ENCODE data around the gene TYMS.

TYMS gene

DNA sequence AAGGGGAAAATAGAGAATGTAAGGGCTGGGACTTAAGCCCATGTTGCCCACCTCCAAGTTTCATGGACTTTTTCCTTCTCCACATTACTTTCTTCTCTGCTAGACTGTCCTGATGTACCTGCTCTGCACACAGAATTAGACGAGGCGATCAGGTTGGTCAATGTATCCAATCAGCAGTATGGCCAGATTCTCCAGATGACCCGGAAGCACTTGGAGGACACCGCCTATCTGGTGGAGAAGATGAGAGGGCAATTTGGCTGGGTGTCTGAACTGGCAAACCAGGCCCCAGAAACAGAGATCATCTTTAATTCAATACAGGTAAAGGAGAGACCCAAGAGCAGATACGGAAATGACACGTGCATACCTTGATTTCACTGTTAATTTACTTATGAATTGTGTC lies 16.2 kb upstream of the TYMS start:
- in situ Hi-C loops (cut with MboI; ENCODE audit: low sequenced_read_pairs), result no loop called here

DNA sequence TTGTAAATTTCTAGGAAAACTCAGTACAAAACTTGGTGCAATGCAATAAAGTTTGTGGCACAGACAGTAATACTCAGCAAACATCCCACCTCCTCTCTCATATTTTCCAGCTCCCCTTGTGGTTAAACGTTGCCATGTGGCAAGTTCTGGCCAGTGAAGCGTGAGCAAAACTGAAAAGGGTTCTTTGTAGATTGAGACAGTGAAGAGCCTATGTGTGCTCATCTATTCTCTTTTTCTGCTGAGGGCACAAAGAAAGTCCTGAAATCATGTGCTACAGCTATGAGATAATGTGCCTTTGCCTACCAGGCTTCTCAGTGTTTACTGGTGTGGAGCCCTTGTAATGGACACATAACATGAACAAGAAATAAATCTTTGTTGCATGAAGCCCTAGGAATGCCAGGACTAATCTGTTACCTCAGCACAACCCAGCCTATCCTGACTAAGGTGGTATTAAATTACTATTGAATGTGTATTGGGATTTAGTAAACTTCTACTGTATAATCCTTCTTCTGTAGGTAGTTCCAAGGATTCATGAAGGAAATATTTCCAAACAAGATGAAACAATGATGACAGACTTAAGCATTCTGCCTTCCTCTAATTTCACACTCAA lies 13.0 kb upstream of the TYMS start:
- in situ Hi-C loops (cut with MboI; ENCODE audit: low sequenced_read_pairs), result no loop called here

DNA sequence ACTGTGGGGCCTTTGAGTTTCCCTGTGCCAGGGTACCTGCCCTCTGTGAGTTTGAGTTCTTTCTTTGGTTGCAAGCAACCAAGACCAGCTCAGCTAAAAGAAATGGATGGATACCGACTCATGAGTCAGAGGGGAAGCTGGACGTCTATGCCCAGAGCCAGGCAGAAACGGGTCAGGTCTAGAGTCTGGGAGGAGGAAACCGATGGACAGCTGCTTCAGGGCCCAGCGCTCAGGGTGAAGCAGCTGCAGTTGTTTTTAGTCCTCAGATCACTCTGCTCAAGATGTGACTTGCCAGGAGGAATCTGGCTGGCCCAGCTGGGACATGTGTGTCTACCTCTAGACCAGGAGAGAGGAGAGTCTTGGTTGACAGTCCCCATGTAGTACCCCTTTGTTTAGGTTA lies 10.1 kb upstream of the TYMS start:
- in situ Hi-C loops (cut with MboI; ENCODE audit: low sequenced_read_pairs), result no loop called here

DNA sequence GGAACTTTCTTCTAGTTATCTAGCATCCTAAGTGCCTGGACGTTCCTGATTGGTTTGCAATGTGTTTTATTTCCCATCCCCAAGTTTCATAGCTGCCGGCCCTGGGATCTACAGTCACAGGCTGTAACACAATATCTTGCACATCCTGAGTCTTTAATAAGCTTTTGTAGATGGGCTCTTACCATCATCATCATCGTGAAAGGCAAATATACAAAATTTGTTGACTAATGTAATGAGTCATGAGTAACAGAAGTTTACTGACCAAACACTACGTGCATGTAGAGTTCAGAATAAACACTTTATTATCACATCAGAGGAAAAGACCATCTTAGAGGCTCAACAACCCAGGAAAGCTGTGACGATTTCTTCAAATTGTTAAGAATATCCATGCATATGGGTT lies 8.1 kb upstream of the TYMS start:
- in situ Hi-C loops (cut with MboI; ENCODE audit: low sequenced_read_pairs), result no loop called here

DNA sequence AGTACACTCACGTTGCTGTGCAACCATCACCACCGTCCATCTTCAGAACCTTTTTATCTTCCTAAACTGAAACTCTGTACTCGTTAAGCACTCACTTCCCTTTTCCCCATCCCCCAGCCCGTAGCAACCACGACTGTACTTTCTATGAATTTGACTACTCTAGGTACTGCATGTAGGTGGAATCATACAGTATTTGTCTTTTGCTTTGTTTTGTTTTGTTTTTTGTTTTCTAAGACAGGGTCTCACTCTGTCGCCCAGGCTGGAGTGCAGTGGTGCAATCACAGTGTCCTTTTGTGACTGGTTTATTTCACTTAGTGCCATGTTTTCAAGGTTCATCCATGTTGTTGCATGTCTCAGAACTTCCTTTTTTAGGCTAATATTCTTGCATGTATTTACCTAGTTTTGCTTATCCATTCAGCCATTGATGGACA lies 7.0 kb upstream of the TYMS start:
- in situ Hi-C loops (cut with MboI; ENCODE audit: low sequenced_read_pairs), result no loop called here

DNA sequence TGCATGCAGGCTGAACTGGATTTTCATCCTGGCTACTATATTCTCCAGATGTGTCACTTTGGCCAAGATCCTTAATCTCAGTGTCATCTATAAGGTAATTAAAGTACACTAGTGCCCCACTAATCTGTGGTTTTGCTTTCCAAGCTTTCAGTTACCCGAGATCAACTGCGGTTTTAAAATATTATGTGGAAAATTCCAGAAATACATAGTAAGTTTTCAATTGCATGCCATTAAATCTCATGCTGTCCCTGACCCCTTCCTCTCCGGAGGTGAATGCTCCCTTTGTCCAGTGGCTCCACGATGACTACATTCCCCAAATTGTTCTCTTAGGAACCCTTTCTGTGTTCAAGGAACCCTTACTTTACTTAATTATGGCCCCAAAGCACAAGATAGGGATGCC lies 5.3 kb upstream of the TYMS start:
- in situ Hi-C loops (cut with MboI; ENCODE audit: low sequenced_read_pairs), result no loop called here

DNA sequence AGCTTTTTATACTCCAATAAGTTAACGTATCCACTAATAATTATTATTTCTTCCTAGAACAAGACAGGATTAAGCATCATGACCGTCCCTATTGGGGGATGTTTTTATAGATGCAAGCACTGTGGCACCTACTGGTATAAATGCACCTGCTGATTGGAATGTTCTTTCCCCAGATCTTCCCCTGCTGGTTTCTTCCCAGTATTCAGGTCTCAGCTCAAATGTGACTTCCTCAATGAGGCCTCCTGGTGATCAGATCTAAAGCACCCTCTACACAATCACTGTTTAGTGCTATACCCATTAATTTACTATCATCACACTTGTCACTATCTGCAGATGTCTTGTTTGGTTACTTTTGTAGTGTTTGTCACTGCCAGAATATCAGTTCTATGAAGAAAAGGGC lies 3.9 kb upstream of the TYMS start:
- in situ Hi-C loops (cut with MboI; ENCODE audit: low sequenced_read_pairs), result no loop called here

DNA sequence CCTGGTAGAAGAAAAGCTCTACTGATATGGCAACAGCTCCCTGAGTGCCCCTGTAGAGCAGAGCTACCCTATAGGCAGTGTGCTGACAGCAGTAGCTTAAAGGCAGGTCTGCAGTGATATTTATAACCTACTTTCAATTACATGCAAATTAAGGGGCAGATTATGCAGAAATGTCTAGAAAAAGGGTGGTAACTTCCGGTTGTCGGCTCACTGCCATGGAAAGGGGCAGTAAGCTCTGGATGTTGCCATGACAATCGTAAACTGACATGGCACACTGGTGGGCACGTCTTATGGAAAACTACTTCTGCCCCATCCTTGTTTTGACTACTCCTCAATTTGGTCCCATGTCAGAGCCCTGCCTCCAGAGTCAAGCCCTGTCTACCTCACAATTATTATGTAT lies 2.9 kb upstream of the TYMS start:
- in situ Hi-C loops (cut with MboI; ENCODE audit: low sequenced_read_pairs), result no loop called here

DNA sequence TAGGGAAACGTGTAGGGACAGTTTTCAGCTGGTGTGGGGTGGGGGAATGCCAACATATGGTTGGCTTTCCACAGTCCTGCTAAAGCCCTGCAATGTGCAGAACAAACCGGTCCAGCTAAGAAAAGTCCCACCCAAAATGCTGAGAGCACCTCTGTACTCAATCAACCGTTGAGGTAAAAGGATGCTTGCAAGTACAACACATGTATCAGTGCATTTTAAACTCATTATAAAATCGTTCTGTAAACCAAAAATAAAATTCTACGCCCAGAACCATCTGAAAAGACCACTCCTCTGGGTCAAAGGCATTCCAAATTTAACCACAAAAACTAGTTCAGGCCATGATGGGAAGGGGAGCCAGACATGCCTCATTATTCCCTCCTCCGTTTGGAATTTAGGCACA lies 2.0 kb upstream of the TYMS start:
- in situ Hi-C loops (cut with MboI; ENCODE audit: low sequenced_read_pairs), result no loop called here

DNA sequence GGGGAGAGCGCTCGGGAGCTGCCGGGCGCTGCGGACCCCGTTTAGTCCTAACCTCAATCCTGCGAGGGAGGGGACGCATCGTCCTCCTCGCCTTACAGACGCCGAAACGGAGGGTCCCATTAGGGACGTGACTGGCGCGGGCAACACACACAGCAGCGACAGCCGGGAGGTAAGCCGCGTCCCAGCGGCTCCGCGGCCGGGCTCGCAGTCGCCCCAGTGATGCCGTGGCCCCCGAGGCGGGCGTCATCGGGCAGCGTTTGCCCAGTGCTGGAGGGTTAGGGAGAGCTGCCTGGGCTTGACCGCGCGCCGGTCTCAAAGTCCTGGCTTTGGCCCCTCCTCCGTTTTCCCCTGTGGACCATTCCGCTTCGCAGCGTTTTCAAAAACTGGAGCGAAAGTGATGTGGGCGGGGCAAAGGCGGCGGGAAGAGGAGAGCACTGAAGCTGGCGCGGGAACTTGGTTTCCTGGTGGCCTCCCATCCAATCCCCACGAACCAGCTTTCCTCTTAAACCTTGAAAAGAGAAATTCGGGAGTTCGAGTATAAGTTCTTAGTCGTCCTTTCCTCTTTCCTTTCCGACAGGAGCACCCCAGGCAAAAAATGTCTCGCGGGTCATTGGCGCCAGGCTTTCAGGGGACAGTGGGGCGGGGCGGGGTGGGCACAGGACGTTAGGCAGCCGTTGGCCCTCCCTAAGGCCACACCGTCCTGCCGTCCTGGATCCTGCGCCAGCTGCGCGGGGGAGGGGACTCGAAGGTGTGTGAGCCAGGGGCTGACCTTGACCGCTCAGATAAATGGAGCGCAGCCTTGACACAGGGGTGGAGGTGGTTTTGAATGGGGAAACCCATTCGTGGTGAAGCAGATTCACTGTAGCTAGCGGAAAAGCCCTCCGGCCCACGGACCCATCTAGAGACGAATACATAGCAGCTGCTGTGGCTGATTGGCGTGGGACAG lies 821 bp downstream of the TYMS start:
- in situ Hi-C loops (cut with MboI; ENCODE audit: low sequenced_read_pairs), result no loop called here

DNA sequence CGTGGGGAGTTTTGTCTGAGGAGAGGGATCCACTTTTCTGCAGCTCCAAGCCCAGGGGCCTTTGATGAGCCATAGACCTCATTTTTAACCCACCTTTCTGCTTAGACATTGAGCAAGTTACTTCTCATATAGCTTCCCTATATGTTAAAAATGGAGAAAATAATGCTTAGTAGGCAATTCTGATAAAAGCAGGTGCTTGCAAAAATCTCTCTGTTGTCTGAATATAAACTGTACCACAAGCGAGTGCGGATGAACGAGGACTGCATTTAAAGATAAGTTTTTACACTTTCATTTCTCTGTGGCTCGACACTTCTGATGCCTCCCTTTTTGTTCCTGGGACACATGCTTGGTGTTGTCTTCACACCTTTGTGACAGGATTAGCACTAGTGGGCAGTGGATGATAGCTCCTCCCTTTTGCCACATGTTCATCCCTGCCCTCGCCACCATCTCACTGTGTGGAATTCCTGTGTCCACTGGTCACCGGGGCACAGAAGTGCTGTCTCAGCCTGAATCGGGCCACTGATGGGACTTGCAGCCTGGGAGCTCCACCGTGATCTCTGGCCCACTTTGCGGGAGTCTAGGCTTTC lies 1.6 kb downstream of the TYMS start:
- in situ Hi-C loops (cut with MboI; ENCODE audit: low sequenced_read_pairs), result no loop called here

DNA sequence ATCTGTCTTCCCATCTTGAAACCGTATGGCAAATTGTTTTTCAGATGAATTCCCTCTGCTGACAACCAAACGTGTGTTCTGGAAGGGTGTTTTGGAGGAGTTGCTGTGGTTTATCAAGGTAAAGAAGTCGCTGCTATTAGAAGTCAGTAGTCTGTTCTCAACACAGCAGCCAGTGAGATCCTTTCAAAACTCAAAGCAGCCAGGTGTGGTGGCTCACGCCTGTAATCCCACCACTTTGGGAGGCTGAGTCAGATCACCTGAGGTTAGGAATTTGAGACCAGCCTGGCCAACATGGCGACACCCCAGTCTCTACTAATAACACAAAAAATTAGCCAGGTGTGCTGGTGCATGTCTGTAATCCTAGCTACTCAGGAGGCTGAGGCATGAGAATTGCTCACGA lies 2.1 kb downstream of the TYMS start:
- in situ Hi-C loops (cut with MboI; ENCODE audit: low sequenced_read_pairs), result no loop called here

DNA sequence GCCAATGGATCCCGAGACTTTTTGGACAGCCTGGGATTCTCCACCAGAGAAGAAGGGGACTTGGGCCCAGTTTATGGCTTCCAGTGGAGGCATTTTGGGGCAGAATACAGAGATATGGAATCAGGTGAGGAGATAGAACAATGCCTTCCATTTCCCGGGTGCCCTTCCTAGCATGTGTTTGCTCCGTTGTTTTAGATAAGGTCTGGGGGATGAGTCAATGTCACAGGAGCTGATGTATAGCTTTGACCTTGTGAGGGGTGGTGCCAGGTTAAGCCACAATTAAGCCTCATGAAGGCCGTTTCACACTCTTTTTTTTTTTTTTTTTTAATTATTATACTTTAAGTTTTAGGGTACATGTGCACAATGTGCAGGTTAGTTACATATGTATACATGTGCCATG lies 4.7 kb downstream of the TYMS start:
- in situ Hi-C loops (cut with MboI; ENCODE audit: low sequenced_read_pairs), result no loop called here

DNA sequence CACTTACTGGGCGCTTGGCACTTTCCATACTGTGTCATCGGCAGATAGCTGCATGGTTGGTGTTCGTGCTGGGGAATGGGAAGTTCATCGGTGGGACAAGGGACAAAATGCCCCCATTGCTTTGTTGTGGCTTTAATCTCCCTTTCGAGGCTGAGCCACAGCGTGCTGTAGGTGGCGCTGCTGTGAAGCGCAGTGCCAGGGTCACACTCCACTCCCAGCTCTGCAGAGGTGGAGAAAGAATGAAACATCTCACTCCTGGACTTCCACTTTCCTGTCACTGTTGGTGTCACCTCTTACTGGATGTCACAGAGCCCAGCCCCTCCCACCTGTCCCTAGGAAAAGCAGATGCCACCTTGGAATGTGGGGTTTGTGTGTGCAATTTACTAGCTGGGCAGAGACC lies 8.7 kb downstream of the TYMS start:
- in situ Hi-C loops (cut with MboI; ENCODE audit: low sequenced_read_pairs), result no loop called here

DNA sequence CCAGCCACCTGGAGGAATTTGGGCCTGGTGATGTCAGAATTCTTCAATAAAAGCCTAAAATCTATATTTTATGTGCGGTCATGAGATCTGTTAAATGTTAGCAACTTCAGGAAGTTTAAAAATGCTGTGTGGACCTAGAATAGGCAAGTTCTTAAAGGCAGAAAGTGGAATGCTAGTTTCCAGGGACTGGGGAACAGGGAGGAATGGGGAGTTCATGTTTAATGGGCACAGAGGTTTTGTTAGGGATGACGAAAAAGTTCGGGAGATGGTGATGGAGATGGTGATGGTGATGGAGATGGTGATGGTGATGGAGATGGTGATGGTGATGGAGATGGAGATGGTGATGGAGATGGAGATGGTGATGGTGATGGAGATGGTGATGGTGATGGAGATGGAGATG lies 9.2 kb downstream of the TYMS start:
- in situ Hi-C loops (cut with MboI; ENCODE audit: low sequenced_read_pairs), result no loop called here

DNA sequence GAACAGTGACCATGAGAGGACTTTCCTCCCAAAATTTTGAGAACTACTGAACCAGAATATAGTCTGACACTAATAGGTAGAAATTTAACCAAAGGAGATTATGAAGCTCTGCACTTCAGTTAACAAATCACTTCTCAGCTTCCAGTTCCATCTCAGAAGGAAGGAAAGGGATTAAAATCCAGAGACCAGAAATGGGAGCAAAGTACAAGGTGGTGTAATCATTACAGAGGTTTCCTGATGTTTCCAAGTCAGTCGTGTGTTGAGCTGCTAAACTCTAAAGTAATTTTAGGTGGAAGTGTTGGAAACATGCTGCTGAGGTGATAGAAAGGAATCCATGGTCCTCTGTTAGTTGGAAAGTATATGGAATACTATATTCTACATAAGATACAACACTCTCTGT lies 10.8 kb downstream of the TYMS start:
- in situ Hi-C loops (cut with MboI; ENCODE audit: low sequenced_read_pairs), result no loop called here

DNA sequence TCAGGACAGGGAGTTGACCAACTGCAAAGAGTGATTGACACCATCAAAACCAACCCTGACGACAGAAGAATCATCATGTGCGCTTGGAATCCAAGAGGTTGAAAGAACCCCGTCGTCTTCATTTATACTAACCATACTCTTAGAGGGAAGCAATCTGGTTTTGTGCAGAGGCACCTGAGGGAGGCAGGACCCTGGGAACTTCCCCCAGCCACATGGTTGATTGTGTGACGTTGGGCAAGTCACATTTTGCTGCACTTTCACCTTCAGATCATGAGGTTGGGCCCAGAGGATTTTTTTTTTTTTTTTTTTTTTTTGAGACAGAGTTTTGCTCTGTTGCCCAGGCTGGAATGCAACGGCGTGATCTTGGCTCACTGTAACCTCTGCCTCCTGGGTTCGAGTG lies 11.6 kb downstream of the TYMS start:
- in situ Hi-C loops (cut with MboI; ENCODE audit: low sequenced_read_pairs), result no loop called here

DNA sequence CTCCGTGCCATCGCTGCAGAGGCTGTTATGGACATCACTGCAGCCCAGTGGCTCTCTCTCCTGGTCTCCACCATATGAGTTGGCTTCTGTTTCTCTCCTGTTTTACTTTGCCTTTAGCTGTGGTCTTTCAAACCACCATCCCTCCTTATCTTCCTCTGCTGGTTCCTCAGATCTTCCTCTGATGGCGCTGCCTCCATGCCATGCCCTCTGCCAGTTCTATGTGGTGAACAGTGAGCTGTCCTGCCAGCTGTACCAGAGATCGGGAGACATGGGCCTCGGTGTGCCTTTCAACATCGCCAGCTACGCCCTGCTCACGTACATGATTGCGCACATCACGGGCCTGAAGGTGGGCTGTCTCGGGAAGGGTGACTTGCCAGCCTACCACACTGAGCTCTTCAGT lies 13.1 kb downstream of the TYMS start:
- in situ Hi-C loops (cut with MboI; ENCODE audit: low sequenced_read_pairs), result no loop called here

DNA sequence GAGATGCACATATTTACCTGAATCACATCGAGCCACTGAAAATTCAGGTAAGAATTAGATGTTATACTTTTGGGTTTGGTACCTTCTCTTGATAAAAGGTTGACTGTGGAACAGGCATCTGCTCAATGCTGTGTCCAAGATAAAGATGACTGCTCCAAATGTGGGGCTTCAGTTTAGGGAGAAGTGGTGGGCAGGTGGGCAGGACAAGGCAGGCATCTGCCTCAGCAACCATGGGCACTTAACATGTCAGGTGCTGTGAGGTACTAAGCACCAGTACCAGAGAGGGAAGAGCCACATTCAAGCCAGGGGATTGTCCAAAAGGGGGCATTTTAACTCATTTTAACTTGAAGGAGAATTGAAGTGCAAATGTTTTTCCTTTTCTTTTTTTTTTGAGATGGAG lies 14.0 kb downstream of the TYMS start:
- in situ Hi-C loops (cut with MboI; ENCODE audit: low sequenced_read_pairs), result no loop called here

DNA sequence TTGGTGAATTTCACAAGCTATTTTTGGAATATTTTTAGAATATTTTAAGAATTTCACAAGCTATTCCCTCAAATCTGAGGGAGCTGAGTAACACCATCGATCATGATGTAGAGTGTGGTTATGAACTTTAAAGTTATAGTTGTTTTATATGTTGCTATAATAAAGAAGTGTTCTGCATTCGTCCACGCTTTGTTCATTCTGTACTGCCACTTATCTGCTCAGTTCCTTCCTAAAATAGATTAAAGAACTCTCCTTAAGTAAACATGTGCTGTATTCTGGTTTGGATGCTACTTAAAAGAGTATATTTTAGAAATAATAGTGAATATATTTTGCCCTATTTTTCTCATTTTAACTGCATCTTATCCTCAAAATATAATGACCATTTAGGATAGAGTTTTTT lies 15.9 kb downstream of the TYMS start:
- in situ Hi-C loops (cut with MboI; ENCODE audit: low sequenced_read_pairs), result no loop called here

DNA sequence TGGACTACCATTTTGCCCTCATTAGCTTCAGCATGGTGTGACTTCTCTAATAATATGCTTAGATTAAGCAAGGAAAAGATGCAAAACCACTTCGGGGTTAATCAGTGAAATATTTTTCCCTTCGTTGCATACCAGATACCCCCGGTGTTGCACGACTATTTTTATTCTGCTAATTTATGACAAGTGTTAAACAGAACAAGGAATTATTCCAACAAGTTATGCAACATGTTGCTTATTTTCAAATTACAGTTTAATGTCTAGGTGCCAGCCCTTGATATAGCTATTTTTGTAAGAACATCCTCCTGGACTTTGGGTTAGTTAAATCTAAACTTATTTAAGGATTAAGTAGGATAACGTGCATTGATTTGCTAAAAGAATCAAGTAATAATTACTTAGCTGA lies 16.3 kb downstream of the TYMS start:
- in situ Hi-C loops (cut with MboI; ENCODE audit: low sequenced_read_pairs), result no loop called here

DNA sequence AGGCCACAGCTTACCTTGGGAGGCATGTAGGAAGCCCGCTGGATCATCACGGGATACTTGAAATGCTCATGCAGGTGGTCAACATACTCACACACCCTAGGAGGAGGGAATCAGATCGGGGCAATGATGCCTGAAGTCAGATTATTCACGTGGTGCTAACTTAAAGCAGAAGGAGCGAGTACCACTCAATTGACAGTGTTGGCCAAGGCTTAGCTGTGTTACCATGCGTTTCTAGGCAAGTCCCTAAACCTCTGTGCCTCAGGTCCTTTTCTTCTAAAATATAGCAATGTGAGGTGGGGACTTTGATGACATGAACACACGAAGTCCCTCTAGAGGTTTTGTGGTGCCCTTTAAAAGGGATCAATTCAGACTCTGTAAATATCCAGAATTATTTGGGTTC lies 17.9 kb downstream of the TYMS start:
- in situ Hi-C loops (cut with MboI; ENCODE audit: low sequenced_read_pairs), result loop anchor here (25.0 kb wide), 1 partner anchor 88 kb away; the partner anchor contains the start of genes CETN1 and CLUL1
